Suppressor macrophage treated with lipopolysaccharide for 1 hour (primary cell): ENCODE results near the gene WASF1.

Experiments
- DNase-seq, 3 donors: peaks; one replicate each; pipeline ENCODE4 v3.0.0-alpha.2; 2020 to 2022

The WASF1 gene

DNA sequence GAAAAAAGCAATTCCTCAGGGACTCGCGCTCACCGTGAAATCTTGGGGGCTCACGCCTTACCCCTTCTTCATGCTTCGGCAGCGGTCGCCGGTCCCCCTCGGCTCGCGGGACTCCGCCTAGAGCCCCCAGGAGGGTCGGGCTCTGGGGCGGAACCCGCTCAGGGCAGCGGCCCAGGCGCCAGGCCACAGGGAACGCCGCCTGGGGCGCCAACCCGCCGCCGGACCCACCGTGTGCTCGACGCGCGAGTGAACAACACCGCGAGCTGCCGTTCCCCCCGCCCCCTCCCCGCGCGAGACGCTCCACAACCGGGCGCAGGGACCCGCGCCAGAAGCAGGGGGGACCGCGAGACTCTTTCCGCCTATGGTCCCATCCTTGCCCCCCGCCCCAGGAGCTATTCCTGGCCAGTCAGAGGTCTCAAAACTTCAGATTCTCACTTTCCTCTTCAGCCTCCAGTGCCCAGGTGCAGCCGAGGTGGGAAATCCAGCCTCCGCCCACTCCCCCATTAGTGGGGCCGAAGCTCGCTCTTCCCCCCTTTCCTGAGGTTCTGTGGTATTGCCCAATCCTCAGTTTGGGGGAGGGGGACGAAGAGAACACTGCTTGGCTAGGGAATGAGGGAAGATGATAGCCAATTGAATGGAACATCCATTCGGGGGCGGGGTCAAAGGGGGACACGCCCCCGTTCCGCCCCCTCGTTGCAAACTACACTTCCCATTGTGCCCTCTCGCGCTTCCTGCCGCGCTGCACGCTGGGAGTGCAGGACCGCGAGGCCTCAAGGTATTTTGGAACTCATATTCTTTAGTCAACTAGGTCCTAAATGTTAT, at the start of gene WASF1:
WASF1 (minus strand) TSS at position 265 of the 822 bp plus-strand sequence. CDS start 52,069 bp downstream, outside the sequence.
- peak; percentile 96 to 97 (median 97) for DNase-seq

DNA sequence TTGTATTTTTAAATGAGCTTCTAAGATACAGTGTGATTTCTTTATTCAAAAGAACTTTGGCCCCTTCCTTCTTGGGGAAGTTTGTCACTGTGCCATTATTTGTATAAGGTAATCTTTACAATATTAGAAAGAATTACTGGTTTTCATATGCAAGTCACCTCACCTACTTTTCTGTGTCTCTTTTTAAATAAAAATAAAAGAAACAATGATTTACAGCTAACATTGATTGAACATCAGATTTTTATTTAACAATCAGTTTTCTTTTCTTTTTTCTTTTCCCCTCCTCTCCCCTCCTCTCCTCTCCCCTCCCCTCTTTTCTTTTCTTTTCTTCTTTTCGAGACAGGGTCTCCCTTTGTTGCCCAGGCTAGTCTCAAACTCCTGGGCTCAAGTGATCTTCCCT, 46.8 kb upstream of the WASF1 start:
- no peak for DNase-seq

DNA sequence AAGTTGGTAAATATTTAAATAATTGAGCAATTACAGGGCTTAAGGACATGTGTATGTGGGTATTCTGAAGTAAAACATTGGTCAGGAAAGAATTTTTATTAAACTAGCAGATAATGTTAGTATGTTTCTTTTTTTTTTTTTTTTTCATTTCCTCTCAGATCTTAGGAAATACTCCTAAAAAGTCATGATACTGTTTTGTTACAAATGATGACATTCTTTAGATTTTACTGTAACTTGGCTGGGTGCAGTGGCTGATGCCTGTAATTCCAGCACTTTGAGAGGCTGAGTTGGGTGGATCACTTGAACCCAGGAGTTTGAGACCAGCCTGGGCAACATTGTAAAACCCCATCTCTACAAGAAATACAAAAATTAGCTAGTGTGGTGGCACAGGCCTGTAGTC, 42.3 kb upstream of the WASF1 start:
- DNase-seq, result no peak

DNA sequence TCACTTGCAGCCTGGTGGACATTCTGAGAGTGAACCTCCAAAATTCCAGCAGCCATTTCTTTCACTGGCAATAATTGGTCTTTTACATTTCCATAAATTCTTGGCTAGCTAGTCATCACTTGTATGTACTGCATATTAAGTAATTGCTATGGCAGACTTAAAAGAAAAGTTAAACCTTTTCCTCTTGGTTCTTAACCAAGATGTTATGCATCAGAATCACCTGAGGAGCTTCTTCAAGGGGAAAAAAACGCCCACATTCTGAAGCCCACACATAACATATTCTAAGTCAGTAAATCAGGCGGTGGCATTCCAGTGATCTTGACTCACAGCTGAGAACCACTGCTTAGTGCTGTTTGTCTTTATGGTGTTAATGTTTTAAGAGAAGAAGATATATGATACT, 37.8 kb upstream of the WASF1 start:
- peak; percentile 15 to 24 (median 23) for DNase-seq

DNA sequence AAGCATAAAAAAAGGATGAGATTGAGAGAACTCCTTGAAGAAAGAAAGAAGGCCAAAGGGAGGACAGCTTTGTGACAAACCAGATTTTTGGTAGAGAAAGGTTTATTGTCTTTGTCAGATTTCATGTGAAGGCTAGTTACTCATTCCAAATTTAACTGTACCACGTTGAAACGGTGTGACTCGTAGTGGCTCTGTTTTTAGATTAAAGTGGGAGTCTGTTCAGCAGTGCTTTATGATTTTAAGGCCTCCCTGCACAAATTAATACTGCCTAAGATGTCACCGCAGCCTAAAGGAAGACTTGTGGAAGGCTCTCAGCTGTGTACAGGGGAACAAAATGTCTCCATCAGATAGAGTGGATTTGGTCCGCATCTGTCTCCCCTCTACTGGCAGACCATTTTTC, 36.7 kb upstream of the WASF1 start:
- no peak for DNase-seq

DNA sequence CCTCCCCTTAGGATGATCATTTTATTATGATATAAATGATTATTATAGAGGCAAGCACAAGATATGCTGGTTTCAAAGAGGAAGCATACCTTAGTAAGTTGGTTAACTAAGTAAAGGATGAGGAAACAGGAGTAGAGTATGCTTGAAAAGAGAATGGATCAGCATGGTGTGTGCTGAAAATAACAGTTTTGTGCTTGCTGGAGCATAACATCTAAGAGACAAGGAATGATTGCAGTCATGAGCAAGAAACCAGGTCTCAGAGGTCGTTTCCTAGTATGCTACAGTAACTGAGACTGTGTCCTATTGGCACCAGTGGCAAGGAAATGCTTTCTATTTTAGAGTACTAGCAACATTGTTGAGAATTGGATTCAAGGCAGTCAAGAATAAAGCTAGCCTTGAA, 34.9 kb upstream of the WASF1 start:
- no peak for DNase-seq

DNA sequence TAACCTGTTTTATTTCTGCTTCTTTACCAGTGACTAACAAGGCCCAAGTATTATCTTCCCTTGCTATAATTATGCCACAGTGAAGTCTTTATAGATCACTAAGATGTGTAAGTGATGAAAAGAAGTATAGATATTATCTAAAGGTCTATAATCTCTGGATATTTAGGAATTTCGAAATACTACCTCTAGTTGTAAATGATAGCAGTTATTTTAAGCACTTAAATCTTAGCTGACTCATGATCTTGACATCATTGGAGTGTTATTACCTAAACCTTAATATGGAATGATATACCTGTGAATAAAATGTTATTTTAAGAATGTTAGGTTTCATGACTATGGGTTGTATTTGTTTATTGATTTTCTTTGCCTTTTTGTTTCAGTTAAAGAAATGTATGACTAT, 32.3 kb upstream of the WASF1 start:
- DNase-seq, result no peak

DNA sequence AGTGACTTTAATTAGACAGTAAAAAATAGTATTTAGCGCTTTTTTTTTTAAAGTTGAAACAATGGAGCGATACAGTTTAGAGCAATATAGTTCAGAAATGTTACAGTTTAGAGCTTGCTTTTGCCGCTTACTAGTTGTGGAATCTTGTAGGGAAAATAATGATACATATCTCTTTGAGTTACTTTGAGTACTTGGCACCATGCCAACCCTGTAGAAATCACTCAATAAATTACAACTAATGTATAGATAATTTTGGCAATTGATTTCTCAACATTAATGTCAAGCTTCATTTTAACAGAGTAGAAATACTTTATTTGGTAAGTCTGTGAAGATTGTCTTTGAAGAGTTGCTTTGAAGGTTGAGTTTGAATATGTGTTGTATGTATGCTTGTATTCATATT, 28.2 kb upstream of the WASF1 start:
- DNase-seq, result no peak

DNA sequence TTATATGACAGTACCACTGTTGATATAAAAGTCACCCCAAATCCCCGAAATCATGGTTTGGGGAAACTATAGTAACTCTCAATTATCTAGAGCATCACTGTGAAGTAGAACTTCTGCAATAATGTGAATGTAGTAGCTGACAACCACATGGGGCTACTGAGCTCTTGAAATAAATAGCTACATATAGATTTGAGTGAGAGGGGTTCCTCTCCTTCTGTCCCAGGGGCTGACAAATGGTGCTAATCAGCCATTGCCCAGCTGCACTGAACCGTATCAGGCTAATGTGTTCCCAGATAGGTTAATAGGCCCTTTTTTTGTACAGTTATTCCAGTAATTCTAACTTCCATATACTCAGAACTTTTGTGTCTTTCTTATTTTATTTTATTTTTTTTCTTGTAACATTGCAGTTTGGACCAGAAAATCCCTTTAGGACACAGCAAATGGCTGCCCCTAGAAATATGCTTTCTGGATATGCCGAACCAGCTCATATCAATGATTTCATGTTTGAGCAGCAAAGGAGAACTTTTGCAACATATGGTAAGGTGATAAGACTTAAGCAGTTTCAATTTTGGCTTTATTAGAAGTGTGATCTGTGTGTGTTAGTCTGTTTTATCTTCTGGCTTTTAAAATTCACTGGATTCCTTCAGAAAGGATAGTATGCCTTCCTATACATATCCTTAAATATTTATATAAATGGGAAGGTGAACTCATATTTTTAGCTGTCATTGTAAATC, 21.8 kb upstream of the WASF1 start:
- no peak for DNase-seq

DNA sequence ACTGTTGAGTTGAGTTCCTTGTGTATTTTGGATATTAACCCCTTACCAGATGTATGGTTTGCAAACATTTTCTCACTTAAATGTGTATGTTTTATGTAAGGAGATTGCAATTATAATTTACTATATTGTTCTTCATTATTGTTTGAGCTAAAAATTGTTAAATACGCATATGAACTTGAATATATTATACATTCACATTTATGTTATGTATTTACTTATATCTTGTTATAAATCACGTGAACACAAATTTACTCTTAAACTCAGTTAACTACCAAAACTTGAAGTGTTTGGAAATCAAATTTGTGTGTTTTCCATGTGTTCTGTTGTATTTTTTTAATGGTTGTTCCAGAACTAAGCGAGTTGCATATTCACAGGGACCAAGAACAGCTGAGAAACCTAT, 19.1 kb upstream of the WASF1 start:
- no peak for DNase-seq

DNA sequence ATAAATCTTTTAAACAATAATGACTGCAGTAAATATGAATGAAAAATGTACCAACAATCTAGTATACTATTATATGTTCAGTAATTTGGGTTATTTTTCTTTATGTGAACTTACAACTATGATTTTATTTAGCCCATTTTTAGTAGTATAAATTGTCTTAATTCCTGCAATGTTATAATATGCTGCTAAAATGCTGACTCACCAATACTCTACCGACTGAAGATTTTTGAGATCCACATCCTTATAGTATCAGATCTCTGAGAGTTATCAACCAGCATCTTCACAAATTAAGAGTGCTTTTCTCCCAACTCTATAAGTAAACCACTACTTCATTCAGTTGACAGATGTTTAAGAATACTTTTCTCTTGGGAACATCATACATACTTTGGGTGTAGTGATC, 17.4 kb upstream of the WASF1 start:
- DNase-seq, result no peak

DNA sequence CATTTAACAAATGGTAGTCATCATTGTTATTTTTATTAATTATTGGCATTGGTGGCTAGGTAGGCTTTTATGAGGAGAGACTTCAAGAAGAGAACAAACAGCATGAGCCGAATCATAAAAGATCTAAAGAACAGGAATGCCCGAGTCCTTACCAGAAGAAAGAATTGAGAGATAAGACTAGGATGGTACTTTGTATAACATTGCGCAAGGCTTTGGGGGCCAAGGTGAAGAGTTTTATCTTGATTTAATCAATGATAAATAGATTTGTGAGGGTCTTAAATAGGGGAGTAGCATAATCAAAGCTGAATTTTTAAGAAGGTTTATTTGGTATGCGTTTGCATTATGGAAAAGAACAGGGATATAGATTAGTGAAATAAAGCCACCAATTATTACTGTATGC, 16.2 kb upstream of the WASF1 start:
- DNase-seq, result no peak

DNA sequence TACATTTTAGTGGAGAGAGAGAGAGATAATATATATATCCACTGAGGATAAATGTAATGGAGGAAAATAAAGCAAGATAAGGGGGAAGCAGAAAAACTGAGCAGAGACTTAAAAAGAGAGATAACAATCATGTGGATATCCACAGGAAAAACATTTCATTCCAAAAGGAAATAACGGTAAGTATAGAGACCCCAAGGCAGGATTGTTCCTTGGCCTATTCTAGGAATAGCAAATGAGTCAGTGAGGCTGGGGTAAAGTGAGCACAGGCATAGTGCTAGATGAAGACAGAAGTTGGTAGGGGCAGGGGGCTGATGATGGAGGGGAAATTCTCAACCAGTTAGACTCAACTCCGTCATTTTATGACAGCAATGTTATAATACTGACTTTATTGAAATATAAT, 12.0 kb upstream of the WASF1 start:
- no peak for DNase-seq

DNA sequence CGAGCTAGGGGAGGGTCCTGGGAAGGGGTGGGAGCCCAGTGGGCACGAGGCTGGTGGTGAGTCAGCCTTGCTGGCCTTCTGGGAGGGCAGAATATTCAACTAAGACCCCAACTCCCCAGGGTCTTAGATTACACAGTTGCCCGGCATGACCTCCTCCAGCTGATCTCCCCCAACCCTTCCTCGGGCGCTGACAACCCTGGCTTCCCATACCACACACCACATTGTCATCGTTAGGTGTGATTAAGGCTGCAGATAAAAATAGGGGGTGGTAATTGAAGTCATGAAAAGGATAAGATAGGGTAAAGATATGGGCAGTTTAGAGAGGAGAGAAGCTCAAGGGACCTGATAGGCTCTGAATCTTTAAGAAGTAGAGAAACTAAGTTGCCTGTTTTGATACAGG, 11.3 kb upstream of the WASF1 start:
- no peak for DNase-seq

DNA sequence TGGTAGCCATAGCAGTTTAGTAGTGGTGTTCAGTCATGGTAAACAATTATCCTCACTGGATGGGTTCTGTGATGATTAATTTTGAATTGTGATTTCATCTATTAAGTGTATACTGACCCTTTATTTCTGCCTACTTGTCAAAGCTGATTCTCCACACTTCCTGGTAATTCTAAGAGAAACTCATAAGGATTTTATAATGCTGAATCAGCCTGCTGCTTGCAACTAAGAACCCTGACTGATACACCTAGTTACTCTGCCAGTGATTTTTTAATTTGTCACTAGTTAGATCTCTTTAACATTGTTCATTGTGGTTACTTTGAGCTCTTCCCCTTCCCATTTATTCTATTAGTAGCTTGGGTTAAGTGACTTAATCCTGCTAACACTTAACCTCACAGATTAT, 9.3 kb upstream of the WASF1 start:
- DNase-seq, result peak in 2 of 3 donors; percentile 3 to 18

DNA sequence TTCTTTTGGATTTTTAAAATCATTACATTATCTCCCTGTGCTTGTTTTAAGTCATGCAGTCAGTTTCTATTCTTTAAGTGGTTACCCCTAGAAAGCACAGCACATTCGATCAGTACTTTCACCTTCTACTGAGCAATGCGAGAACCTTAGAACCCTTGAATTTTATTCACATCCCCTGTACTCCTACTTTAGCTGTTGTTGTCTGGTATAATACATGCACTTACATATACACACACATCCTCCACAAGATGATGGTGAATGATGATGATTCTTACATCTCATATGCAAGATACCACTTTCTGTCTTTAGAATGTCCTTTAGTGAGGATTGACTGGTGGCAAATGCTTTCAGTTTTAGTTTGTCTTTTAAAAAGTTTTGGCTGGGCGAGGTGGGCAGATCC, 6.4 kb upstream of the WASF1 start:
- no peak for DNase-seq

DNA sequence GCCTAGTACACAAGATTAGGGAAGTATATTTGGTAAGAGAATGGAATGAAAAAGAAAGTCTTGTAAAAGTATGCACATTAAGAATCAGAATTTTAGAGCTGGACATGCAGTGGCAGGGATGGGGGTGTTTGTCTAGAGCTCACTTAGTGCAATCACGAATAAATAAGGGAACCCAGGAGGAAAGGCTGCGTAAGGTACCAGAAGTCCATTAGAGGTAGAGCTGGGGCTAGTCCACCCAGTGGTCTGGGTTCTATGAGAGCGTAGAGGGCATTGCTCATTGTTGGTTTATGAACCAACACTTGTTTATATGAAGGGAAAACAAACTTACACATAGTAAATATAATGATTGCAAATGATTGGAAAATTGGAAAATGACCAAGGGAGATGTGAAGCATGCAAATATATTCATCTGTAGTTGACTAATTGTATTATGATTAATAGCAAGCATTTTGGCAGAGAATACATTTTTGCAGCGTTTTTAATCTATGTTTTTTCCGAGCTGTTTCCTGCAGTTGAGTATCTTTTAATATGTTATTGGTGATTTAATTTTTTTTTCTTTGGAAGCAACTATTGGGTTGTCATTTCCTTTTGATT, 3.9 kb upstream of the WASF1 start:
- DNase-seq, result peak in 1 of 3 donors; percentile 25

DNA sequence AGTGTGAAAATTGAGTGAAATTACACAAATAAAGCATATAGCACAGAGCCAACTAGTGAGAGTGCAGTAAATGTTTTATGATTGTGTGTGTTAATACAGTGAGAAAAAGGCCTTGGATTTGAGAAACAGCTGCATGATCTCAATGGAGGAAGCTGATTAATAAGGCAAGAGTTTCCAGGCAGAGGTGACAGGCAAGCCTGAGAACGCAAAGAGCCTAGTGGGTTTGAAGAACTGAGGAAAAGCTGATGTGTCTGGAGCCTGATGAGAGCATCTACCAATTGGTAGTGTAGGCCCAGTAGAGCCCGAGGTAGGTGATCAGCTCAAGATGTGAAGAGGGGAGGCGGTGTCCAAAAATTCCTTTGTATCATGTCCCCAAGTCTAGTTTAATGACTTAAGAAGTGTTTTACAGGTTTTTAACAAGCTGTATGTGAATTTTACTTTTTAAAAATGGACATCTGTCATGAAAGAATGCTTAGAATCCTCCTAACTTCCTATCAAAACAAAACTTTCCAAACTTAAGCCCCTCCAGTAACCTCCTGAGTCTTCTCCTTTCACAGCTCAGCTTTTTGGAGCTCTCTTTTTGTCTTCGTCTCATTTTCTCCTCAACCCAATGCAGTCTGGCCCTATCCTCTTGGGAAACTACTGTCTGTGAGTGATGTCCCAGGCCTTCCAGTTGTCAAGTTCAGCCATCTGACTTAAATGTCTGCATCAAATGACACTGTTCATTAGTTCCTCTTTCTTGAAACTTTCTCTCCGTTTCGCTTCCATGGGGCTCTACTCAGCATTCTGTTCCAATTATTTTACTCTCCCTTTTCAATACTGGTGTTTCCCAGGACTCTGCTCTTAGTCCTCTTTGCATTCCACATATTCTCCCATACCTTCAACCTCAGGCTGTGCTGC, 1.9 kb upstream of the WASF1 start:
- DNase-seq, result peak; percentile 65 to 82 (median 76)

DNA sequence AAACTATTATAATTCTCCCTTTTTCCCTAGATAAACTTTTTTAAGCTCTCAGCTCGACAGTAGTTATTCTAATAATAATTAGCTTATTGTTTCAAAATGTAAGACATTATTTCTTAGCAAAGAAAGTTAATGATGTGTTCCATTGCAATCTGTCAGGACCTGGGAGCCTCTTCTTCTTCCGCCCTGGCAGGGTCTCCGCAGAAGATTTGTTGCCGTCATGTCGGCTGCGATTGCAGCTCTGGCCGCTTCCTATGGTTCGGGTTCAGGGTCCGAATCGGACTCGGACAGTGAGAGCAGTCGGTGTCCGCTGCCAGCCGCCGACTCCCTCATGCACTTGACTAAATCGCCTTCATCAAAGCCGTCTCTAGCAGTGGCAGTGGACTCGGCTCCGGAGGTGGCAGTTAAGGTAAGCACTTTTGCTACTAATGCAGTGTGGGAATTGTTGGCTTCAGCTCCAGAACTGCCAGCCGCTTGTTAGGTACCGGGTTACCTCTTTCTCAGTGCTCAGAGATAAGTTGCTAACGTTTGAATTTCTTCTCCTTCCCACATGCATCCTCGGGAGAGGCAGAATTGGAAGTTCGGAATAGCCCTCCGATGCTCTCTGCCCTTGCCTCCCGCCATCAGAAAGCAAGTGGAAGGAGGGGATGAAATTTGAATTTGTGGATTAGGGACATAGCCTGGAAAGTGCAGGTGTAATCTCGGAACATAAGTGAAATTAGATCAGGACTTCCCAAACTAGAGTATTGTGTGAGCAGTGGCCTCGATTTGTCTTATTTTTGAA, 948 bp upstream of the WASF1 start, which contains the start of gene CDC40:
CDC40 (plus strand) TSS at position 200 of the 781 bp plus-strand sequence; CDS start at position 218, 18 bp downstream.
- DNase-seq, result peak in 1 of 3 donors; percentile 75

DNA sequence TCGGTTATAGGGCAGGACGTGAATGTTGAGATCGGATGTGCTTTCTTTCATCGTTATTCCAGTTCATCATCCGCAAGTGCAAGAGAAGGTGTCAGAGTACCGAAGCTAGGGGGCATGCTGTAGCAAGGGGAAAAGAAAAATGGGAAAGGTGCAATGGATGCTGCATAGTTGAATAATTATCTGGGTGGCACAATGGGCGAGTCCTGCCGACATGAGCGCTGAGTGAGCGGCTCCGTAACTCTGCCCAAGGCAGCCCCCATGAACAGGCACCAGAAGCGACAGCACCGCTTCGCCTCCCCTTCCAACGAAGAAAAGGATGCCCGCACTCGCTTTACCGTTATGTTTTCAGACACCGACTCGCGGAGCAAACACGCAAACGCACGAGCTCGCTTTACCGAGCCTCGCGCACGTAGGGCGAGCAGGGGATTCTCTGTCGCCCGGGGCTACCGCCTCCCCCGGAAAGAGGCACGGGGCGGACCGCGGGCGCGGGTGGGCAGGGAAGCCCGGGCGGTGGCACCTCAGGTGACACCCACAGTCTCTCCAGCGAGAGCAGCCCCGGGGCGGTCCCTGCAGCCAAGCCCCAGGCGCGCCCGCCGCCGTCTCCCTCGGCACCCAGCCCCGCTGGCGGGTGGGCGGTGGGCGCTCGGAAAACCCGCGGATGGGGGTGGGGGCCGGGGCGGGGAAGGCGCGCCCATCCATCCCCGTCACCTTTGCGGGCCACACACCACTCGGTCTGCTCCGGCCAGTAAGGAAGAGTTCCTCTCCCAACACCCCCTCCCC, 654 bp downstream of the WASF1 start:
- peak; percentile 25 to 66 (median 35) for DNase-seq
